ENCODE measurements around the gene AGT. TPM values are rescaled to one million over a fixed set of nuclear protein-coding genes. Genes with fewer than 3 reads are reported as not detected.

Gene AGT
- total RNA-seq, 3 donors from 2014 or later: 0.59 to 9.1 (median 8.2) TPM

GRCh38 chr1:230682882-230683610 is 30.9 kb downstream of the AGT start:
- TF ChIP-seq CTCF (IDR thresholded peaks at IDR 0.05) (no peak), POLR2AphosphoS5 (IDR thresholded peaks at IDR 0.05) (no peak), POLR2A (IDR thresholded peaks at IDR 0.05) (no peak)
- peaks cover 14% of the 10 kb centered on the region for H3K36me3 ChIP-seq
- no peaks in the 10 kb centered on the region for H3K27me3 ChIP-seq
- intact Hi-C loops (cut with DNase I; ENCODE audit: low total_unique reads): no loop called here
- H3K9me3 ChIP-seq: no peaks in the 10 kb centered on the region
- no peak overlapping the region for H3K4me3 ChIP-seq
- H3K4me1 ChIP-seq: no peaks in the 10 kb centered on the region
- DNase-seq (ENCODE audit: low spot score in 2 of 2): no peak
- H3K27ac ChIP-seq: peak overlapping the region in 1 of 2 donors; percentile 9

GRCh38 chr1:230682274-230682673 is 31.6 kb downstream of the AGT start:
- no peaks in the 10 kb centered on the region for H3K9me3 ChIP-seq
- TF ChIP-seq POLR2A (IDR thresholded peaks at IDR 0.05) (no peak), CTCF (IDR thresholded peaks at IDR 0.05) (no peak), POLR2AphosphoS5 (IDR thresholded peaks at IDR 0.05) (no peak)
- no peak overlapping the region for H3K4me3 ChIP-seq
- DNase-seq (ENCODE audit: low spot score in 2 of 2): no peak
- intact Hi-C loops (cut with DNase I; ENCODE audit: low total_unique reads): no loop called here
- H3K4me1 ChIP-seq: no peaks in the 10 kb centered on the region
- no peaks in the 10 kb centered on the region for H3K27me3 ChIP-seq
- H3K36me3 ChIP-seq: peaks cover 11% of the 10 kb centered on the region
- H3K27ac ChIP-seq: peak overlapping the region in 1 of 2 donors; percentile 23

- Histone ChIP-seq H3K4me3 (no peak overlapping the region), H3K4me1 (no peaks in the 10 kb centered on the region), H3K27me3 (no peaks in the 10 kb centered on the region), H3K9me3 (no peaks in the 10 kb centered on the region), H3K36me3 (peaks cover 6% of the 10 kb centered on the region), H3K27ac (no peak overlapping the region)
- DNase-seq (ENCODE audit: low spot score in 2 of 2): no peak
- intact Hi-C loops (cut with DNase I; ENCODE audit: low total_unique reads): no loop called here
- no peak for TF ChIP-seq POLR2A (IDR thresholded peaks at IDR 0.05)
- TF ChIP-seq POLR2AphosphoS5 (IDR thresholded peaks at IDR 0.05): no peak
- no peak for TF ChIP-seq CTCF (IDR thresholded peaks at IDR 0.05)
Measured at GRCh38 chr1:230681599-230681998, 32.3 kb downstream of the AGT start.

- peaks cover 6% of the 10 kb centered on the region for H3K36me3 ChIP-seq
- no peak for TF ChIP-seq CTCF (IDR thresholded peaks at IDR 0.05)
- TF ChIP-seq POLR2A (IDR thresholded peaks at IDR 0.05): no peak
- TF ChIP-seq POLR2AphosphoS5 (IDR thresholded peaks at IDR 0.05): no peak
- no peaks in the 10 kb centered on the region for H3K27me3 ChIP-seq
- no peaks in the 10 kb centered on the region for H3K9me3 ChIP-seq
- DNase-seq (ENCODE audit: low spot score in 2 of 2): no peak
- H3K4me1 ChIP-seq: no peaks in the 10 kb centered on the region
- no peak overlapping the region for H3K4me3 ChIP-seq
- intact Hi-C loops (cut with DNase I; ENCODE audit: low total_unique reads): no loop called here
- no peak overlapping the region for H3K27ac ChIP-seq
Measured at GRCh38 chr1:230680300-230681025, 33.5 kb downstream of the AGT start.

- Histone ChIP-seq H3K9me3 (no peaks in the 10 kb centered on the region), H3K27me3 (no peaks in the 10 kb centered on the region), H3K36me3 (peaks cover 3% of the 10 kb centered on the region), H3K4me3 (no peak overlapping the region), H3K4me1 (no peaks in the 10 kb centered on the region), H3K27ac (no peak overlapping the region)
- intact Hi-C loops (cut with DNase I; ENCODE audit: low total_unique reads): no loop called here
- DNase-seq (ENCODE audit: low spot score in 2 of 2): no peak
- TF ChIP-seq POLR2A (IDR thresholded peaks at IDR 0.05) (no peak), POLR2AphosphoS5 (IDR thresholded peaks at IDR 0.05) (no peak), CTCF (IDR thresholded peaks at IDR 0.05) (no peak)
Measured at GRCh38 chr1:230679825-230680224, 34.1 kb downstream of the AGT start.
